G401.6 (cell line): ENCODE data around the gene PAOX.

Source experiments
- FAIRE-seq: peaks from 2 replicates; lab custom pipeline; 2012; peaks lifted over from hg19 to GRCh38; lab: Jason Lieb, UNC

Gene PAOX

DNA sequence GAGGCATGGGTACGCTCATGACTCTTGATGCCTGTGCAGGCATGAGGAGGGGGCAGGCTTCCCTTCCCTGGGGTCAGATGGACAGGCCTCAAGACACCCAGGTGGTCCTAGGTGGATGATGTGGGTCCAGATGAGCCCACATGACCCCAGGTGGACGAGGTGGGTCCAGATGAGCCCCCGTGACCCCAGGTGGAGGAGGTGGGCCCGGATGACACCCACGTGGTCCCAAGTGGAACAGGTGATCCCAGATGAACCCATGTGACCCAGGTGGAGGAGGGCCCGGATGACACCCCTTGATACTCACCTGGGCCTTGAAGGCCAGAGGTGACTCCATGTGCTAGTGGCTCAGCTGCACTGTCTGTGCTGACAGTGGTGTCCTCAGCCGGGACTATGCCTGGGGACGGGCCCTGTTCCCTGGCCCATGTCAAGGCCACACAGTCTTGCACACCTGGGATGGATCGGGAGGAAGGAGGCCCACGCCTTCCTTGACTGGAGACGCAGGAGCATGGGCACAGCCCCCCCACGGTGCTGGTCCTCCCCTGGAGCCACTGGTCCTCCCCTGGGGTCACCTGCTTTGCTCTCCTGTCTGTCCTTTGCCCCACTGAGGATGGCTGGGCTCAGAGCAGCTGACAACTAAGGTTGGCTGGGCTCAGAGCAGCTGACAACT lies 28.6 kb upstream of the PAOX start:
- no peak for FAIRE-seq

DNA sequence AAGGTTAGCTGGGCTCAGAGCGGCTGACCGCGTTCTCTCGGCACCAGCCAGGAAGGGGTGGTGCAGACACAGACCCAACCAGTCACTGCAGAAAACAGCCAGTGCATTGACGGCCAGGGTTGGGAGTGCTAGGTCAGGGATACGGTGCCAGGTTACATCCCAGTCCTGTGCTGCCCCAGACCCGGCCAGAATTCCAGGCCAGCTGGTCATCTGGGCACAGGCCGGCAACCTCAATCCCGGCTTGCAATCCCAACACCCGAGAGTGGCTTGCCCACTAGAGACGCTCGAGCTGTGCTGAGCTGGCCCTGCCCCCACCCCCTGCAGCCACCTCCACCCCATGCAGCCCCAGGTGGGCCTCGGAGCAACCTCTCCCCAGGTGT lies 28.1 kb upstream of the PAOX start:
- no peak for FAIRE-seq

GRCh38 chr10:133351408-133352318 lies 27.4 kb upstream of the PAOX start:
- no peak for FAIRE-seq

DNA sequence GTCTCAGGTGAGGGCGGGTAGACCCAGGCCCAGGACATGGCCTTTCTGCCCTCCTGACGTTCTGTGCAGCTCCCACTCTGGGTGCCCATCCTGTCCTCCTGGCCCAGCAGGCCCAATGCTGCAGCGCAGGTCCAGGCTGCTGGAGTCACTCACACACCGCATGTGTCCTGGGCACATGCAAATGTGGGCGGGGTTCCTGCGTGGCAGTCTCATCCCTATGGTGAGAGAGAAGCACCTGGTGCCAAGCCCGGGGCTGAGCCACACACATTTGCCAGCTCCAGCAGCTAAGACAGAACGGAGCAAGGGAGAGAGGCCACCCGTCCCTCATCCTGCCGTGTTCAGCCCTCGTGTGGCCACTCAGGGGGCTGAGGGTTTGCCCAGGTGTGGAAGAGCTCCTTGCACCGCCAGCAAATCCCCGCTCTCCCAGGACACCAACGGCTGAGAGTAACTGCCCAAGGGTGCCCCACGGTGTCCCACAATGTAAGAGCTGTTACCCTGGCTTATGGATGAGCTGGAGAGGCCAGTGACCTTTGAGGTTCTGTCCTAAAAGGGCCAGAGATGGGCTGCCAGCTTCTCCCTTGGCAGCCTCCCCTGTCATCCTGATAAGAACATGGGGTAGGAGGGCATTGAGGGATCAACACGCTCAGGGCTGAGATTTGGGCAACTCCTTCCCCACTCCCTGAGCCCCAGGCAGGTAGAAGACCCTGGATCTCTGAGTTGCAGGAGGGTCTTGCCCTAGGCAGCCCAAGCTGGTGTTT lies 25.7 kb upstream of the PAOX start:
- FAIRE-seq = no peak

GRCh38 chr10:133353988-133354605 lies 25.0 kb upstream of the PAOX start:
- FAIRE-seq = no peak

- FAIRE-seq = no peak
Measured at GRCh38 chr10:133354672-133355240, 24.3 kb upstream of the PAOX start.

DNA sequence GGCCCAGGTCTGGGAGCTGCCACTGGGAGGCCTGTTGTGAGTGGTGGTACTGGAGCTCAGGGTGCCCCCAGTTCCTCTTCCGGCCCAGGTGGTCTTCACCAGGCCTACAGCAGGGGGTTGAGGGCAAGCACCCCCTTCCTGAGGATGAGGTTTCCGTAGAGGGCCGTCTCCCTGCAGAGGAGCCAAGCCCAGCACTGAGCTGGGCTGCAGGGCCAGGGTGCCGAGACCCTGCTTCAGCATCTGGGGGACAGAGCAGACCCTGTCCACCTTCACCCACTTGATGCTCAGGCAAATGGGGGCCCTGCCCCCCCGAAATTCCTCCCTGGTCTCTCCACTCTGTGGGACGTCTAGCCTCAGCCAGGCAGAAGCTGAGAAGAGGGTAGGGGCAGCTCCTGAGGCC lies 23.8 kb upstream of the PAOX start:
- no peak for FAIRE-seq

- FAIRE-seq = no peak
Measured at GRCh38 chr10:133355991-133356390, 23.1 kb upstream of the PAOX start.

DNA sequence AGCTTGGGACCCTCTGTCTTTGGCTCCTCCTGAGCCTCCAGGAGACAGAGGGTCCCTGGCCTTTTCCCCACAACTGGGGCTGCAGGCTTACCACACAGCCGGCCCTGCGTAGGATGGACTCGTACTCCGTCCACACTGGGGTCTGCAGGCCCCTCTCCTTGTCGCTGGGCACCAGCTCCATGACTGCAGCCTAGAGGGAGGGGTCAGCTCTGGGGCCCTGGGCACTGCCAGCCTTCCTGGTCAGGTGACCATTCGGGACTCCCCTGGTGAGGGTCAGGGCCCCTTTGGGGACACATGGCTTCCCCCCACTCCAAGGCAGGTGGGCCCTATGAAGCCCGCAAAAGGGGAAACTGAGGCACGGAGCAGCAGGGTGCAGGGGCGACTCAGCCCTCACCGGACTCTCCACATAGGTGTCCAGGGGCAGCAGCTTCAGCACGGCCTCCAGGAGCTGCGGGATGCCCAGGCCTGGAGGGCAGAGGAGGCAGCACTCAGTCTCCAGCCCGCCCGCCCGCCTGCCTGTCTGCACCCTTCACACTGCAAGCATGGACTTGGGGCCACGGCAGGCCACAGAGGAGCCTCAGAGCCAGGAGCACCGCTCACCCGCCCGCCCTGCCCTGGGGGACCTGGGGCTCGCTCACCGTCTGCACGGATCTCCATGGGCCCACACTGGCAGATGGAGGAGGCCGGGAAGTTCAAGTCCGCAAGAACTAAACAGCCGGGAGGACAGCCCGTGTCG lies 22.3 kb upstream of the PAOX start:
- no peak for FAIRE-seq

DNA sequence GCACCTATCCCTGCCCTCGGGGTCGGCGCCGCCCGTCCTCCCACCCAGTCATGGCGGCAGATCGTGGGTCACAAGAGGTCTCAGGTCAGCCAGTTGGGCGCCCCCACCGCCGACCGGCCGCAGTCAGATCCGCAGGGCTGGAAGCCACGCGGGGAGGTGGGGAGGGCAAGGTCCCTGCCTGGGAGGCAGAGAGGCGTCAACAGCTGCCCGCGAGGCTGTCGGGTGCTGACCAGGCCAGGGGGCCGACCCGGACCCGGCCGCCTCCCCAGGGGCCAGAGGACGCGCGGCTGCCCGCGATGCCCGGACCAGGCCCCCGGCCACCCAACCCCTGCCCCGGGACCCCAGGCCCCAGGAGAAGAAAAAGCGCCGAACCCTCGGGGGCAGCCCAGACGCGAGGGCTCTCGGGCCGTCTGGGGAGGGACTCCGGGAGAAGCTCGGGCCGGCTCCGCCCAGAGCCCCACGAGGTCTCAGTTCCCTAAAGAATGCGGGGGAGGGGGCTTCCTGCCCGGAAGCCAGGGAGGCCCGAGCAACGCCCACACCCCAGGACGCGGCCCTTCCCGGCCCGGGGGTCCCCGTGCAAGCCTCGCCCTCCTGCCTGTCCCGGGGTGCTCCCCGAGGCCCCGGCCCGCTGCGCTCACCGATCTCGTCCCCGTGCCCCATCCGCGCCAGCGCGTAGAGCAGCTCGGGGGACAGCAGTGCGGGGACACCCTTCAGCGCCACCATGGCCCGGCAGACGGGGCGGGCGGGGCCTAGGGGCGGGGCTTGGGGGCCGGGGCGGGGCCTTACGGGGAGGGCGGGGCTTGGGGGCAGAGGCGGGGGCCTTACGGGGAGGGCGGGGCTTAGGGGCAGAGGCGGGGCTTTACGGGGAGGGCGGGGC lies 21.5 kb upstream of the PAOX start, which contains the start of gene FUOM:
FUOM (minus strand) TSS at position 735 of the 877 bp plus-strand sequence; CDS start at position 723, 12 bp downstream.
- no peak for FAIRE-seq

DNA sequence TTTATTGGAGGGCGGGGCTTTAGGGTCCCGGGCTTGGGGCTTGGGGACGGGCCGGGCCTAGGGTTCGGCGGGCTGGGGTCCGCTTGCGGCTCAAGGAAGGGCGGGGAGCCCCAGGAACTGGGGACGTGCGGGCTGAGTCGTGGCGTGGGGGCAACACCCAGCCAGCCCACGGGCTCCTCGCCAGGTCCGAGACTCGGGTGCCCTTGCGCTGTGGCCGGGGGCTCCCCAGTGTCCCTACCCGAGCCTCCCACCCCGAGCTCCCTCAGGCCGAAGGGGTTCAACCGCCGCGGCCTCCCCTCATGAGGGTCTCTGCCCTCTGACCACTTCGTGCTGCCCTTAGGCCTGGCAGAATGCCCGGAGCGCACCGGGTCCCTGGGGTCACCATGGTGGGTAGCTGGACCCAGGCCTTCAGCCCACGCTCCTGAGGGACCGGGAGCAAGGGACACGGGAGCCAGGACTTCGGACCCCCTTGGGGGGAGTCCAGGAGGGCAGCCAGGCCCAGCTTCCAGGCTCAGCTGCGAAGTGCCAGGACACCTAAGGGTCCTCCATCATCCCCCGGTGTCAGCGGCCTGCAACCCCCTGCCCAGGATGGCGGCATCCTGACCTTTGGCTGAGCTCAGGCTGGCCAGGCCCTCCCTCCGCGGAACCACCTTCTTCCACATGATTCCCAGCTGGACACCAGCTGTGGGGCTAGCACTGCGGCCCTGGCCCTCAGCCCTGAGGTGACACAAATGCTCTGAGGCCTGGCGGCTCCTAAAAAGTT lies 20.7 kb upstream of the PAOX start:
- FAIRE-seq = no peak

GRCh38 chr10:133358925-133359310 lies 20.1 kb upstream of the PAOX start:
- no peak for FAIRE-seq

- FAIRE-seq = no peak
Measured at GRCh38 chr10:133359554-133359971, 19.5 kb upstream of the PAOX start.

GRCh38 chr10:133359972-133360610 lies 19.0 kb upstream of the PAOX start:
- no peak for FAIRE-seq

GRCh38 chr10:133361227-133361626 lies 17.8 kb upstream of the PAOX start:
- FAIRE-seq = no peak

DNA sequence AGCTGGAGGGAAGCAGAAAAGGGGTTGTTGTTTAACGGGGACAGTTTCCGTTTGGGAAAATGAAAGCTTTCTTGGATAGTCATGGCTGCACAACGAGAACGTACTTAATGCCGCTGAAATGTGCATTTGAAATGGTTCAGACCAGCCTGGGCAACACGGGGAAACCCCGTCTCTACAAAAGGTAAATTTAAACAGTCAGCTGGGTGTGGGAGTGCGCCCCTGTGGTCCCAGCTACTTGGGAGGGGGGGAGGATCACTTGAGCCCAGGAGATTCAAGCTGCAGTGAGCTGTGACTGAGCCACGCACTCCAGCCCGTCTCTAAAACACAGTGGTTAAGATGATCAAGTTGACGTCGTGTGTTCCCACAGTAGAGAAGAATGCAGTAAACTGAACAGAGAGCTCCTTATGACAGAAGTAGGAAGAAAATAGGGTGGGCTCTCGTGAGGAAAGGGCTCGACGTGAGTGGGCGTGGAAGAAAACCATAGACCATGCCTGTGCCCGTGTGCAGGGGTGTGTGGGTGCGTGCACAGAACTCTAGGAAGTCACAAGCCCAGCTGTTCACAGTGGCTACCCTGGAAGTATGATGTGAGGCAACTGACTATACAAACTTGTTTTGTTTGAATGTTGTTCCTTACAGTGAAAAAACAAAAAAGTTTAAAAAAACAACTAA lies 17.2 kb upstream of the PAOX start:
- no peak for FAIRE-seq

DNA sequence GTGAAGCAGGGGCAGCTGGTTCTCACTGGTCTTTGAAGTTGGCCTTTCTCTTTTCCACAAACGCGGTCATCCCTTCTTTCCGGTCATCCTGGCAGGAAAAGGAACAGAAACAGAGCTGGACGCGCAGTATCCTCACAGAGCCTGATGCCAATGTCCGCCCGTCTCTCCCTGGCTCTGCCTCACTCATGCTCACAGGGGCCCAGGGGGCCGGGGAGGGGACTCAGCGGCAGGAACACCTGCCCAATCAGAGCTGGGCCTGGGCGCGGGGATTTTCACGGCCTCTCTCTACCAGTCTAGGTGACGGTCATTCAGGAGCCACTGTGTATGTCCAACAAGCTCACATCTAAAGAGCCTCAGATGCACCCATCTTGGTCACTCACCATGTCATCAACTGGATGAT lies 16.2 kb upstream of the PAOX start:
- no peak for FAIRE-seq

- no peak for FAIRE-seq
Measured at GRCh38 chr10:133364645-133365431, 14.2 kb upstream of the PAOX start.
